Right lobe of liver (tissue), 6 donors: ENCODE data around the gene GATA6. TPM values are rescaled to one million over a fixed set of nuclear protein-coding genes. Genes with fewer than 3 reads are reported as not detected.

Experiments
- ATAC-seq, 4 donors: fragments of 200-7000 bp; cut with Tn5 transposase; one replicate each; pipeline ENCODE4 v1.9.1; 2020; ENCODE audit warnings: mild to moderate bottlenecking in 4 of 4, moderate library complexity in 4 of 4
- DNase-seq, 3 donors: peaks; one replicate each; pipeline ENCODE4 v3.0.0-alpha.2; 2020
- H3K27ac ChIP-seq, 3 donors: fragments of 200-600 bp; one replicate each; pipeline ENCODE4 v1.8.0; 2022
- H3K27me3 ChIP-seq, 2 donors: fragments of 200-600 bp; one replicate each; pipeline ENCODE4 v1.8.0; 2022
- H3K36me3 ChIP-seq, 4 donors: fragments of 200-600 bp; sonication (generic) in 1 of 4; one replicate each; pipeline versions ENCODE4 v1.5.1 to v1.8.0; 2017 to 2022; ENCODE audit warnings: control low read depth in 1 of 4
- H3K4me1 ChIP-seq, 4 donors: fragments of 200-600 bp; sonication (generic) in 1 of 4; one replicate each; pipeline versions ENCODE4 v1.5.1 to v1.8.0; 2017 to 2022; ENCODE audit warnings: control low read depth in 1 of 4
- H3K4me3 ChIP-seq, 3 donors: fragments of 200-600 bp; one replicate each; pipeline ENCODE4 v1.8.0; 2022
- H3K9me3 ChIP-seq, 4 donors: fragments of 200-600 bp; sonication (generic) in 1 of 4; one replicate each; pipeline versions ENCODE4 v1.5.1 to v1.8.0; 2017 to 2022; ENCODE audit warnings: control low read depth in 1 of 4
- POLR2A ChIP-seq: fragments of 450-650 bp; IDR thresholded peaks from one replicate; pipeline ENCODE4 v1.6.1; 2017; ENCODE audit warnings: antibody characterized with exemption, mild to moderate bottlenecking
- WGBS: methylation state at CpG from one replicate; pipeline ENCODE4 v1.1.6; 2018; ENCODE audit warnings: low coverage, low lambda C conversion rate; ENCODE audit not compliant: insufficient coverage; ENCODE audit errors: missing lambda C conversion rate; 5-methylcytosine and 5-hydroxymethylcytosine counted together
- intact Hi-C, 2 donors: fragments of 100-400 bp; cut with DNase I; formaldehyde crosslinking; loops; one replicate each; pipeline versions ENCODE4 v1.11.2 to v1.14.1; 2022
- total RNA-seq, 6 experiments: library from RNA; depleted of rRNA in 2 of 6; stranded (reverse); fragments of >200 nt in 2 of 6; fragmentation: NEBNext Ultra II Directional in 3 of 6; extraction: Animal tissue kit (Norgen Biotek cat#: 25700) in 3 of 6; gene quantifications; one replicate each; pipeline versions ENCODE4 v1.1.0 to v1.2.4, GENCODE V29; 2016 to 2023
- TF ChIP-seq, protein P1 (sequence below), 4 donors: fragments of 200-600 bp in 3 of 4; fragments of 450-650 bp in 1 of 4; IDR thresholded peaks; one replicate each; pipeline versions ENCODE4 v1.5.1 to v1.8.0; 2016 to 2022; ENCODE audit warnings: antibody characterized with exemption in 4 of 4, mild to moderate bottlenecking in 2 of 4
- donor health status: DM: no; HTN: yes; CAD: no.
- donor health status: DM: no; HTN: no; CAD: no.
- donor health status: DM: no; HTN: no; CAD: no.
- donor health status: DM: no; HTN: yes; CAD: no.
- donor health status: DM: no; HTN: yes; CAD: no.

Gene GATA6
- total RNA-seq, 6 experiments from 2014 or later: 8.0 to 14.0 (median 9.5) TPM

- no peaks in the 10 kb centered on the region for H3K27me3 ChIP-seq
- ATAC-seq: no peak
- WGBS: 92% methylated on average over 10 of the region's 11 CpGs
- H3K27ac ChIP-seq: peak overlapping the region in 1 of 3 donors; percentile 26
- no peak for TF ChIP-seq POLR2A
- TF ChIP-seq, protein P1, sequence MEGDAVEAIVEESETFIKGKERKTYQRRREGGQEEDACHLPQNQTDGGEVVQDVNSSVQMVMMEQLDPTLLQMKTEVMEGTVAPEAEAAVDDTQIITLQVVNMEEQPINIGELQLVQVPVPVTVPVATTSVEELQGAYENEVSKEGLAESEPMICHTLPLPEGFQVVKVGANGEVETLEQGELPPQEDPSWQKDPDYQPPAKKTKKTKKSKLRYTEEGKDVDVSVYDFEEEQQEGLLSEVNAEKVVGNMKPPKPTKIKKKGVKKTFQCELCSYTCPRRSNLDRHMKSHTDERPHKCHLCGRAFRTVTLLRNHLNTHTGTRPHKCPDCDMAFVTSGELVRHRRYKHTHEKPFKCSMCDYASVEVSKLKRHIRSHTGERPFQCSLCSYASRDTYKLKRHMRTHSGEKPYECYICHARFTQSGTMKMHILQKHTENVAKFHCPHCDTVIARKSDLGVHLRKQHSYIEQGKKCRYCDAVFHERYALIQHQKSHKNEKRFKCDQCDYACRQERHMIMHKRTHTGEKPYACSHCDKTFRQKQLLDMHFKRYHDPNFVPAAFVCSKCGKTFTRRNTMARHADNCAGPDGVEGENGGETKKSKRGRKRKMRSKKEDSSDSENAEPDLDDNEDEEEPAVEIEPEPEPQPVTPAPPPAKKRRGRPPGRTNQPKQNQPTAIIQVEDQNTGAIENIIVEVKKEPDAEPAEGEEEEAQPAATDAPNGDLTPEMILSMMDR (IDR thresholded peaks at IDR 0.05): no peak
- peaks cover 0 to 24% (median 7%) of the 10 kb centered on the region in 4 donors for H3K36me3 ChIP-seq
- intact Hi-C loops: no loop called here
- no peaks in the 10 kb centered on the region for H3K9me3 ChIP-seq
- H3K4me3 ChIP-seq: no peak overlapping the region
- DNase-seq: no peak
- H3K4me1 ChIP-seq: peaks cover 0 to 10% (median 2%) of the 10 kb centered on the region in 4 donors
Measured at GRCh38 chr18:22189449-22190166, 20.2 kb downstream of the GATA6 start.

DNA sequence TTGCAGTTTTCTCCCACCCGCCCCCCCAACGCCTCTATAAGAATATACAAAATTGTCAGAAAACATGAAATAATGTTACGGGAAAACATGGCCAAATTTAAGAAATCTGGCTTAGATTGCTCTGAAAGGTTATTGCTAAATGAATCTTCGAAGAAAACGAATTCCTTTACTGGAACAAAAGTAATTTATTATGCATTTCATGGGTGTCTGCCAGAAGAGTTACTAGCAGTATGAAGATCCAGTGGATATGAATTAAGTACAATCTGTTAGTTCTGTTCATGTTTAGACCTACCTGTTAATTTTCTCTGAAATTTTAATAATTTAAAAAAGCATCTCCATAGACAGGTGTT lies 21.9 kb downstream of the GATA6 start:
- peaks cover 0 to 13% (median 1%) of the 10 kb centered on the region in 4 donors for H3K36me3 ChIP-seq
- H3K4me1 ChIP-seq: peaks cover 0 to 10% (median 2%) of the 10 kb centered on the region in 4 donors
- H3K4me3 ChIP-seq: no peak overlapping the region
- intact Hi-C loops: no loop called here
- ATAC-seq (no peak), DNase-seq (no peak)
- H3K27ac ChIP-seq: no peak overlapping the region
- TF ChIP-seq, protein P1 (IDR thresholded peaks at IDR 0.05): no peak
- TF ChIP-seq POLR2A: no peak
- no peaks in the 10 kb centered on the region for H3K9me3 ChIP-seq
- no peaks in the 10 kb centered on the region for H3K27me3 ChIP-seq
- WGBS: 71% methylated on average over 5 of the region's 5 CpGs

GRCh38 chr18:22191923-22192322 lies 22.5 kb downstream of the GATA6 start:
- no peak for ATAC-seq
- H3K36me3 ChIP-seq: peaks cover 0 to 16% (median 1%) of the 10 kb centered on the region in 4 donors
- intact Hi-C loops: no loop called here
- H3K4me1 ChIP-seq: peaks cover 0 to 10% (median 2%) of the 10 kb centered on the region in 4 donors
- no peak overlapping the region for H3K4me3 ChIP-seq
- no peak for DNase-seq
- H3K9me3 ChIP-seq: no peaks in the 10 kb centered on the region
- H3K27ac ChIP-seq: no peak overlapping the region
- TF ChIP-seq, protein P1 (IDR thresholded peaks at IDR 0.05): no peak
- no peak for TF ChIP-seq POLR2A
- WGBS: 81% methylated on average over 4 of the region's 4 CpGs
- H3K27me3 ChIP-seq: no peaks in the 10 kb centered on the region

GRCh38 chr18:22193466-22193865 lies 24.1 kb downstream of the GATA6 start:
- Histone ChIP-seq H3K36me3 (peaks cover 0 to 16% (median 1%) of the 10 kb centered on the region in 4 donors), H3K4me3 (no peak overlapping the region), H3K27ac (peak overlapping the region in 1 of 3 donors; percentile 19), H3K4me1 (peaks cover 0 to 10% (median 2%) of the 10 kb centered on the region in 4 donors), H3K9me3 (no peaks in the 10 kb centered on the region), H3K27me3 (no peaks in the 10 kb centered on the region)
- ATAC-seq (peak in 3 of 4 donors; percentile 25 to 57 (median 32)), DNase-seq (no peak)
- intact Hi-C loops: no loop called here
- 73% methylated on average over 7 of the region's 9 CpGs for WGBS
- TF ChIP-seq, protein P1 (IDR thresholded peaks at IDR 0.05): no peak
- TF ChIP-seq POLR2A: no peak
